ENCODE measurements around the gene NUDT13.
"Not testable (repeated sequence)": the region's sequence is repeated elsewhere in the genome, so short reads cannot be mapped to it uniquely, and the experiment has no call there.

The NUDT13 gene

GRCh38 chr10:73139251-73139650, 29.0 kb downstream of the NUDT13 start:
- no peaks in the 10 kb centered on the region for H3K9me3 ChIP-seq (ENCODE audit: insufficient read depth, low read length, severe bottlenecking)
- H3K27ac ChIP-seq (ENCODE audit: low read length), result no peak overlapping the region
- H3K4me1 ChIP-seq (ENCODE audit: insufficient read depth, low read length), result no peaks in the 10 kb centered on the region
- H3K4me3 ChIP-seq (ENCODE audit: low read depth in 1 of 2, low read length in 2 of 2), result no peak overlapping the region
- ATAC-seq (ENCODE audit: insufficient read depth, low read depth) (no peak), DNase-seq (no peak)
- no peak overlapping the region for H3K9ac ChIP-seq (ENCODE audit: low read depth, low read length)
- TF ChIP-seq CTCF (IDR thresholded peaks at IDR 0.05; ENCODE audit: borderline replicate concordance, extremely low read depth, low read length, poor library complexity, severe bottlenecking) (no peak), EZH2 (IDR thresholded peaks at IDR 0.05; ENCODE audit: borderline replicate concordance, low read depth, low read length, severe bottlenecking) (no peak)
- no peak overlapping the region for H3K4me2 ChIP-seq (ENCODE audit: insufficient read depth, low read length)
- H2AFZ ChIP-seq (ENCODE audit: low read depth, low read length), result no peak overlapping the region
- peaks cover 83% of the 10 kb centered on the region for H3K36me3 ChIP-seq (ENCODE audit: insufficient read depth, low read length)
- no peaks in the 10 kb centered on the region for H3K27me3 ChIP-seq (ENCODE audit: insufficient read depth, low read length, poor library complexity)
- H4K20me1 ChIP-seq (ENCODE audit: insufficient read depth, low read length), result no peaks in the 10 kb centered on the region
- H3K79me2 ChIP-seq (ENCODE audit: insufficient read depth, low read length), result no peaks in the 10 kb centered on the region

GRCh38 chr10:73141603-73142002, 31.3 kb downstream of the NUDT13 start:
- H3K9me3 ChIP-seq (ENCODE audit: insufficient read depth, low read length, severe bottlenecking), result no peaks in the 10 kb centered on the region
- H3K4me2 ChIP-seq (ENCODE audit: insufficient read depth, low read length), result no peak overlapping the region
- H3K4me1 ChIP-seq (ENCODE audit: insufficient read depth, low read length), result no peaks in the 10 kb centered on the region
- H3K79me2 ChIP-seq (ENCODE audit: insufficient read depth, low read length), result no peaks in the 10 kb centered on the region
- no peaks in the 10 kb centered on the region for H4K20me1 ChIP-seq (ENCODE audit: insufficient read depth, low read length)
- H3K4me3 ChIP-seq (ENCODE audit: low read depth in 1 of 2, low read length in 2 of 2), result no peak overlapping the region
- H3K9ac ChIP-seq (ENCODE audit: low read depth, low read length), result no peak overlapping the region
- no peak overlapping the region for H2AFZ ChIP-seq (ENCODE audit: low read depth, low read length)
- no peak for DNase-seq
- no peak for ATAC-seq (ENCODE audit: insufficient read depth, low read depth)
- no peak for TF ChIP-seq EZH2 (IDR thresholded peaks at IDR 0.05; ENCODE audit: borderline replicate concordance, low read depth, low read length, severe bottlenecking)
- TF ChIP-seq CTCF (IDR thresholded peaks at IDR 0.05; ENCODE audit: borderline replicate concordance, extremely low read depth, low read length, poor library complexity, severe bottlenecking), result no peak
- H3K27me3 ChIP-seq (ENCODE audit: insufficient read depth, low read length, poor library complexity), result no peaks in the 10 kb centered on the region
- peaks cover 75% of the 10 kb centered on the region for H3K36me3 ChIP-seq (ENCODE audit: insufficient read depth, low read length)
- no peak overlapping the region for H3K27ac ChIP-seq (ENCODE audit: low read length)

- not testable (repeated sequence) for H3K4me2 ChIP-seq (ENCODE audit: insufficient read depth, low read length); H4K20me1 ChIP-seq (ENCODE audit: insufficient read depth, low read length); H2AFZ ChIP-seq (ENCODE audit: low read depth, low read length); H3K27ac ChIP-seq (ENCODE audit: low read length); H3K9ac ChIP-seq (ENCODE audit: low read depth, low read length); DNase-seq; H3K9me3 ChIP-seq (ENCODE audit: insufficient read depth, low read length, severe bottlenecking); H3K4me3 ChIP-seq (ENCODE audit: low read depth in 1 of 2, low read length in 2 of 2); H3K4me1 ChIP-seq (ENCODE audit: insufficient read depth, low read length); ATAC-seq (ENCODE audit: insufficient read depth, low read depth); H3K27me3 ChIP-seq (ENCODE audit: insufficient read depth, low read length, poor library complexity); H3K79me2 ChIP-seq (ENCODE audit: insufficient read depth, low read length)
- peaks cover 70% of the 10 kb centered on the region for H3K36me3 ChIP-seq (ENCODE audit: insufficient read depth, low read length)
These were observed 40.6 kb downstream of the NUDT13 start for GRCh38 chr10:73150633-73151413.

GRCh38 chr10:73152009-73152408, 41.8 kb downstream of the NUDT13 start:
- Histone ChIP-seq H3K9me3 (ENCODE audit: insufficient read depth, low read length, severe bottlenecking) (no peaks in the 10 kb centered on the region), H3K36me3 (ENCODE audit: insufficient read depth, low read length) (peaks cover 68% of the 10 kb centered on the region), H3K4me3 (ENCODE audit: low read depth in 1 of 2, low read length in 2 of 2) (no peak overlapping the region), H3K4me1 (ENCODE audit: insufficient read depth, low read length) (no peaks in the 10 kb centered on the region), H3K4me2 (ENCODE audit: insufficient read depth, low read length) (no peak overlapping the region), H3K27ac (ENCODE audit: low read length) (no peak overlapping the region), H2AFZ (ENCODE audit: low read depth, low read length) (no peak overlapping the region), H4K20me1 (ENCODE audit: insufficient read depth, low read length) (0 out of 2 replicates have a peak, but pooled peaks cover 3% of the 10 kb centered on the region), H3K27me3 (ENCODE audit: insufficient read depth, low read length, poor library complexity) (no peaks in the 10 kb centered on the region), H3K9ac (ENCODE audit: low read depth, low read length) (no peak overlapping the region), H3K79me2 (ENCODE audit: insufficient read depth, low read length) (0 out of 2 replicates have a peak, but pooled peaks cover 4% of the 10 kb centered on the region)
- DNase-seq (no peak), ATAC-seq (ENCODE audit: insufficient read depth, low read depth) (no peak)
- TF ChIP-seq CTCF (IDR thresholded peaks at IDR 0.05; ENCODE audit: borderline replicate concordance, extremely low read depth, low read length, poor library complexity, severe bottlenecking) (no peak), EZH2 (IDR thresholded peaks at IDR 0.05; ENCODE audit: borderline replicate concordance, low read depth, low read length, severe bottlenecking) (no peak)
